GM12878 (cell line): ENCODE results near the gene DMKN. TPM values are rescaled to one million over a fixed set of nuclear protein-coding genes. Genes with fewer than 3 reads are reported as not detected.

Source experiments
- BMI1 ChIP-seq: fragments of 450-650 bp; IDR thresholded peaks from 2 replicates; pipeline ENCODE4 v1.6.1; 2016; ENCODE audit warnings: mild to moderate bottlenecking, moderate library complexity, borderline replicate concordance
- BRCA1 ChIP-seq: IDR thresholded peaks from 2 replicates; pipeline ENCODE4 v1.6.1; 2011; ENCODE audit warnings: low read depth, low read length, improper control_type of control experiment
- ETV6 ChIP-seq, 2 experiments: fragments of 450-650 bp in 1 of 2; IDR thresholded peaks in 1 of 2; conservative IDR thresholded peaks in 1 of 2; 2 replicates each; pipeline ENCODE4 v1.6.1; 2014; ENCODE audit warnings: antibody characterized with exemption in 1 of 2, borderline replicate concordance in 1 of 2, low read depth in 1 of 2, mild to moderate bottlenecking in 1 of 2, moderate library complexity in 1 of 2
- GATAD2B ChIP-seq: fragments of 450-650 bp; conservative IDR thresholded peaks from 2 replicates; pipeline ENCODE4 v1.6.1; 2017; ENCODE audit warnings: low read depth, mild to moderate bottlenecking, moderate library complexity
- IRF4 ChIP-seq: IDR thresholded peaks from 2 replicates; pipeline ENCODE4 v1.6.1; 2011; ENCODE audit warnings: low read depth, low read length
- KAT2A ChIP-seq: conservative IDR thresholded peaks from 2 replicates; pipeline ENCODE4 v1.6.1; 2011; ENCODE audit warnings: low read depth, low read length; ENCODE audit not compliant: control insufficient read depth
- MAX ChIP-seq: IDR thresholded peaks from 2 replicates; pipeline ENCODE4 v1.6.1; 2012; ENCODE audit warnings: low read depth, low read length, improper control_type of control experiment
- MXI1 ChIP-seq: fragments of 150-350 bp; IDR thresholded peaks from 2 replicates; pipeline ENCODE4 v1.6.1; 2011; ENCODE audit warnings: low read depth, mild to moderate bottlenecking, inconsistent platforms, low read length, improper control_type of control experiment
- NBN ChIP-seq: fragments of 450-650 bp; IDR thresholded peaks from 2 replicates; pipeline ENCODE4 v1.6.1; 2016
- NR2F1 ChIP-seq: fragments of 450-650 bp; conservative IDR thresholded peaks from 2 replicates; pipeline ENCODE4 v1.6.1; 2017; ENCODE audit warnings: mild to moderate bottlenecking
- PML ChIP-seq: IDR thresholded peaks from 2 replicates; pipeline ENCODE4 v1.6.1; 2012; ENCODE audit warnings: low read length, inconsistent platforms
- POU2F2 ChIP-seq: IDR thresholded peaks from 3 replicates; pipeline ENCODE4 v1.6.1; 2011; ENCODE audit warnings: low read depth, mild to moderate bottlenecking, low read length, borderline replicate concordance
- RAD51 ChIP-seq: fragments of 450-650 bp; IDR thresholded peaks from 2 replicates; pipeline ENCODE4 v1.6.1; 2016; ENCODE audit warnings: moderate library complexity, mild to moderate bottlenecking, inconsistent platforms
- SMAD5 ChIP-seq: IDR thresholded peaks from 2 replicates; pipeline ENCODE4 v1.6.1; 2016; ENCODE audit warnings: antibody characterized with exemption, low read depth
- SREBF2 ChIP-seq: IDR thresholded peaks from 2 replicates; pipeline ENCODE4 v1.6.1; 2012; ENCODE audit warnings: mild to moderate bottlenecking, low read length
- WRNIP1 ChIP-seq: IDR thresholded peaks from 2 replicates; pipeline ENCODE4 v1.6.1; 2011; ENCODE audit warnings: low read depth, low read length, improper control_type of control experiment, borderline replicate concordance
- ZNF687 ChIP-seq: fragments of 450-650 bp; IDR thresholded peaks from 2 replicates; pipeline ENCODE4 v1.6.1; 2017; ENCODE audit warnings: mild to moderate bottlenecking, moderate library complexity
- ZZZ3 ChIP-seq: IDR thresholded peaks from 2 replicates; pipeline ENCODE4 v1.6.1; 2011; ENCODE audit warnings: low read depth; ENCODE audit not compliant: control insufficient read depth, insufficient read length
- polyA plus RNA-seq, 11 experiments: library from polyadenylated mRNA; depleted of rRNA in 4 of 11; unstranded in 6 of 11; stranded (reverse) in 5 of 11; fragments of >200 nt; fragmentation: Nextera tagmentation in 4 of 11; fragmentation: Illumina TruSeq in 1 of 11; extraction: Ambion mirVana in 4 of 11; extraction: Trizol in 1 of 11; gene quantifications; 1 replicate in 1 of 11; 2 replicates in 10 of 11; pipeline versions ENCODE4 v1.2.1 to v1.2.3, GENCODE V29; 2011 to 2016; ENCODE audit warnings: inconsistent platforms in 2 of 11, missing spikeins in 2 of 11, low read depth in 1 of 11
- total RNA-seq, 4 experiments: library from RNA; depleted of rRNA in 3 of 4; stranded (reverse); fragments of >200 nt in 3 of 4; fragmentation: Illumina TruSeq in 1 of 4; extraction: Trizol in 1 of 4; gene quantifications; 2 replicates each; pipeline versions ENCODE4 v1.2.1 to v1.2.3, GENCODE V29; 2013 to 2021
- TF ChIP-seq, protein P1 (sequence below): IDR thresholded peaks from 2 replicates; pipeline ENCODE4 v1.6.1; 2012; ENCODE audit warnings: mild to moderate bottlenecking, low read depth, low read length
- TF ChIP-seq, protein P2 (sequence below): IDR thresholded peaks from 2 replicates; pipeline ENCODE4 v1.6.1; 2011; ENCODE audit warnings: borderline replicate concordance, low read depth, mild to moderate bottlenecking, moderate library complexity, mixed read lengths, low read length; ENCODE audit not compliant: insufficient read depth; ENCODE audit errors: extremely low read length
- TF ChIP-seq, protein P3 (sequence below): fragments of 450-650 bp; IDR thresholded peaks from 2 replicates; pipeline ENCODE4 v1.6.1; 2014; ENCODE audit warnings: mild to moderate bottlenecking

DMKN gene
- total and polyA plus RNA-seq, 10 of the 15 experiments (the other 5 are each of a cell fraction or from before 2014, with no cell fraction given), result 36.4 to 114 (median 58.6) TPM

GRCh38 chr19:35509018-35509652 is 4.3 kb downstream of the DMKN start (continued):
- 0 out of 2 replicates have a peak, but pooled peaks have one; percentile 17 for TF ChIP-seq ZNF687
- TF ChIP-seq, protein P1, sequence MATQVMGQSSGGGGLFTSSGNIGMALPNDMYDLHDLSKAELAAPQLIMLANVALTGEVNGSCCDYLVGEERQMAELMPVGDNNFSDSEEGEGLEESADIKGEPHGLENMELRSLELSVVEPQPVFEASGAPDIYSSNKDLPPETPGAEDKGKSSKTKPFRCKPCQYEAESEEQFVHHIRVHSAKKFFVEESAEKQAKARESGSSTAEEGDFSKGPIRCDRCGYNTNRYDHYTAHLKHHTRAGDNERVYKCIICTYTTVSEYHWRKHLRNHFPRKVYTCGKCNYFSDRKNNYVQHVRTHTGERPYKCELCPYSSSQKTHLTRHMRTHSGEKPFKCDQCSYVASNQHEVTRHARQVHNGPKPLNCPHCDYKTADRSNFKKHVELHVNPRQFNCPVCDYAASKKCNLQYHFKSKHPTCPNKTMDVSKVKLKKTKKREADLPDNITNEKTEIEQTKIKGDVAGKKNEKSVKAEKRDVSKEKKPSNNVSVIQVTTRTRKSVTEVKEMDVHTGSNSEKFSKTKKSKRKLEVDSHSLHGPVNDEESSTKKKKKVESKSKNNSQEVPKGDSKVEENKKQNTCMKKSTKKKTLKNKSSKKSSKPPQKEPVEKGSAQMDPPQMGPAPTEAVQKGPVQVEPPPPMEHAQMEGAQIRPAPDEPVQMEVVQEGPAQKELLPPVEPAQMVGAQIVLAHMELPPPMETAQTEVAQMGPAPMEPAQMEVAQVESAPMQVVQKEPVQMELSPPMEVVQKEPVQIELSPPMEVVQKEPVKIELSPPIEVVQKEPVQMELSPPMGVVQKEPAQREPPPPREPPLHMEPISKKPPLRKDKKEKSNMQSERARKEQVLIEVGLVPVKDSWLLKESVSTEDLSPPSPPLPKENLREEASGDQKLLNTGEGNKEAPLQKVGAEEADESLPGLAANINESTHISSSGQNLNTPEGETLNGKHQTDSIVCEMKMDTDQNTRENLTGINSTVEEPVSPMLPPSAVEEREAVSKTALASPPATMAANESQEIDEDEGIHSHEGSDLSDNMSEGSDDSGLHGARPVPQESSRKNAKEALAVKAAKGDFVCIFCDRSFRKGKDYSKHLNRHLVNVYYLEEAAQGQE, result no peak
- no peak for TF ChIP-seq WRNIP1
- TF ChIP-seq POU2F2, result no peak
- no peak for TF ChIP-seq IRF4
- TF ChIP-seq KAT2A, result no peak
- peak; percentile 64; the same call in 1 of the 2 replicates for TF ChIP-seq MAX
- TF ChIP-seq MXI1, result peak; percentile 80; the same call in 1 of the 2 replicates
- TF ChIP-seq ZZZ3, result no peak
- TF ChIP-seq, protein P2, sequence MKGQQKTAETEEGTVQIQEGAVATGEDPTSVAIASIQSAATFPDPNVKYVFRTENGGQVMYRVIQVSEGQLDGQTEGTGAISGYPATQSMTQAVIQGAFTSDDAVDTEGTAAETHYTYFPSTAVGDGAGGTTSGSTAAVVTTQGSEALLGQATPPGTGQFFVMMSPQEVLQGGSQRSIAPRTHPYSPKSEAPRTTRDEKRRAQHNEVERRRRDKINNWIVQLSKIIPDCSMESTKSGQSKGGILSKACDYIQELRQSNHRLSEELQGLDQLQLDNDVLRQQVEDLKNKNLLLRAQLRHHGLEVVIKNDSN, result peak; percentile 59
- TF ChIP-seq NR2F1, result no peak
- no peak for TF ChIP-seq SREBF2
- no peak for TF ChIP-seq GATAD2B
- TF ChIP-seq NBN, result peak; percentile 7; the same call in 1 of the 2 replicates
- TF ChIP-seq BMI1, result no peak
- TF ChIP-seq RAD51, result peak; percentile 90
- TF ChIP-seq PML, result no peak
- 0 out of 2 replicates have a peak, but pooled peaks have one; percentile 38 for TF ChIP-seq SMAD5
- TF ChIP-seq, protein P3, sequence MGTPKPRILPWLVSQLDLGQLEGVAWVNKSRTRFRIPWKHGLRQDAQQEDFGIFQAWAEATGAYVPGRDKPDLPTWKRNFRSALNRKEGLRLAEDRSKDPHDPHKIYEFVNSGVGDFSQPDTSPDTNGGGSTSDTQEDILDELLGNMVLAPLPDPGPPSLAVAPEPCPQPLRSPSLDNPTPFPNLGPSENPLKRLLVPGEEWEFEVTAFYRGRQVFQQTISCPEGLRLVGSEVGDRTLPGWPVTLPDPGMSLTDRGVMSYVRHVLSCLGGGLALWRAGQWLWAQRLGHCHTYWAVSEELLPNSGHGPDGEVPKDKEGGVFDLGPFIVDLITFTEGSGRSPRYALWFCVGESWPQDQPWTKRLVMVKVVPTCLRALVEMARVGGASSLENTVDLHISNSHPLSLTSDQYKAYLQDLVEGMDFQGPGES, result no peak
- no peak for TF ChIP-seq ETV6 (conservative IDR thresholded peaks at IDR 0.05 in 1 of 2, IDR thresholded peaks at IDR 0.05 in 1 of 2; ENCODE audit: borderline replicate concordance in 1 of 2, low read depth in 1 of 2)
- no peak for TF ChIP-seq BRCA1
